D721Med (cell line): ENCODE measurements around the gene HBP1.

Source experiments
- DNase-seq: peaks from one replicate; pipeline ENCODE4 v3.0.0; 2011; ENCODE audit warnings: low spot score; ENCODE audit not compliant: insufficient read length
- FAIRE-seq: peaks from 2 replicates; lab custom pipeline; 2011; peaks lifted over from hg19 to GRCh38; lab: Jason Lieb, UNC
- TF ChIP-seq, protein P1 (sequence below): IDR thresholded peaks from 2 replicates; pipeline ENCODE4 v1.5.1; 2012; ENCODE audit warnings: mild to moderate bottlenecking, control low read depth; ENCODE audit not compliant: insufficient read depth; ENCODE audit errors: missing control alignments

Gene HBP1

DNA sequence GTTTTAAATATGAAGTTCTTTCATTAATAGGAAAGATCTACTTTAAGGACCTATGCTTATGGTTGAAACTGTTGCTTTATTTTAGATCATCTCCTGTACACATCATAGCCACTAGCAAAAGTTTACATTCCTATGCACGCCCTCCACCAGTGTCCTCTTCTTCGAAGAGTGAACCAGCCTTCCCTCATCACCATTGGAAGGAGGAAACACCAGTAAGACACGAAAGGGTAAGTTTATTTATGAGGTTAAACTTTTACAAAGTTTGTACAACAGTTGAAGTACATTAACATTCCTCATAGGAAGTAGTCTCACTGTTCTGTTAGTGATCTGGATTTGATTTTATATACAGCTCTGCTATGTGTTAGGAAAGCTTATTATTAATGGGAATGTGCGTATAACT lies 16.9 kb downstream of the HBP1 start:
- DNase-seq = no peak
- TF ChIP-seq, protein P1, sequence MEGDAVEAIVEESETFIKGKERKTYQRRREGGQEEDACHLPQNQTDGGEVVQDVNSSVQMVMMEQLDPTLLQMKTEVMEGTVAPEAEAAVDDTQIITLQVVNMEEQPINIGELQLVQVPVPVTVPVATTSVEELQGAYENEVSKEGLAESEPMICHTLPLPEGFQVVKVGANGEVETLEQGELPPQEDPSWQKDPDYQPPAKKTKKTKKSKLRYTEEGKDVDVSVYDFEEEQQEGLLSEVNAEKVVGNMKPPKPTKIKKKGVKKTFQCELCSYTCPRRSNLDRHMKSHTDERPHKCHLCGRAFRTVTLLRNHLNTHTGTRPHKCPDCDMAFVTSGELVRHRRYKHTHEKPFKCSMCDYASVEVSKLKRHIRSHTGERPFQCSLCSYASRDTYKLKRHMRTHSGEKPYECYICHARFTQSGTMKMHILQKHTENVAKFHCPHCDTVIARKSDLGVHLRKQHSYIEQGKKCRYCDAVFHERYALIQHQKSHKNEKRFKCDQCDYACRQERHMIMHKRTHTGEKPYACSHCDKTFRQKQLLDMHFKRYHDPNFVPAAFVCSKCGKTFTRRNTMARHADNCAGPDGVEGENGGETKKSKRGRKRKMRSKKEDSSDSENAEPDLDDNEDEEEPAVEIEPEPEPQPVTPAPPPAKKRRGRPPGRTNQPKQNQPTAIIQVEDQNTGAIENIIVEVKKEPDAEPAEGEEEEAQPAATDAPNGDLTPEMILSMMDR = no peak
- no peak for FAIRE-seq

DNA sequence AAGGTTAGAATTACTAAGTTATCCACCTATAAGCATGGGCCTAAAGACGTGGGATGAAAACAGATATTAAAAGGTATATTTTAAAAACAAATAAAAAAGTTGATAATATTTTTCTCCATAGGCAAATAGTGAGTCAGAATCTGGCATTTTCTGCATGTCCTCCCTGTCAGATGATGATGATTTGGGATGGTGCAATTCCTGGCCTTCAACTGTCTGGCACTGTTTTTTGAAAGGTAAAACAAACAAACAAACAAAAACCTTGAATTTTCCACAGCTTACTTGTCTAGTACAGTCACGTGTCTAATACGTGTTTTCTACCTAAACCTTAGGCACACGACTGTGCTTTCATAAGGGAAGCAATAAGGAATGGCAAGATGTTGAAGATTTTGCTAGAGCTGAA lies 17.4 kb downstream of the HBP1 start:
- FAIRE-seq (no peak), DNase-seq (no peak)
- TF ChIP-seq, protein P1 = no peak

DNA sequence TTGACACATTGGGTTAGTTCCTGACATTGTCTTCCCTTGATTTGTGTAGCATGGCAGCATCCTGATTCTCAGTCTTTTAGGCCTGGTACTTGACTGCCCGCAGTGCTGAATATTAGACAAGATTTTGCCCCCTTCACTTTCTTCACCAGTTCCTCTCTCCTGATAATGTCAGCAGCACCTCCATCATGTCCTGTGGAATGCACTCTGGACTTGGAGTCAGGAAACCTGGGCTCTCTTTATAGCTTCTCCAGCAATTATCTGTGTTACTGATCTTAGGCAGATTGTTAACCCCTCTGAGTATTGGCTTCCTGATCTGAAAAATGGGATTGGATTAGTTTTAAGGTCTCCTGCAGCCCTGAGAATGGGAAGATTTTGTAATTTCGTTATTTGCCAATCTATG lies 19.0 kb downstream of the HBP1 start:
- DNase-seq = no peak
- no peak for FAIRE-seq
- TF ChIP-seq, protein P1 = no peak

DNA sequence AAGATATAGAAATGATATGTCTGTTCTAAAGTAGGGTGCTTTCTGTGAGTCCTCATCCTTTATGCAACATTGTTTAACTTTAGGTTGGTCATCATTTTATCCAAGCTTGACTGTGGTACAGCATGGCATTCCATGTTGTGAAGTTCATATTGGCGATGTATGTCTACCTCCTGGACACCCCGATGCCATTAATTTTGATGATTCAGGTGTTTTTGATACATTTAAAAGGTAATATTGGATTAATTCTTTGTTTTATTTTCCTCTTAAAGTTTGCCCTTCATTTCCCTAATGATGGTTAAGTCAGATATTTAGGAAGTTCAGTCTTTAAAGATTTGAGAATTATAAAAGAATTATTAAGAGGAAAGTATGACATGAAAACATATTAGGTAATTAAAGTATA lies 21.3 kb downstream of the HBP1 start:
- FAIRE-seq (no peak), DNase-seq (no peak)
- TF ChIP-seq, protein P1 = no peak

DNA sequence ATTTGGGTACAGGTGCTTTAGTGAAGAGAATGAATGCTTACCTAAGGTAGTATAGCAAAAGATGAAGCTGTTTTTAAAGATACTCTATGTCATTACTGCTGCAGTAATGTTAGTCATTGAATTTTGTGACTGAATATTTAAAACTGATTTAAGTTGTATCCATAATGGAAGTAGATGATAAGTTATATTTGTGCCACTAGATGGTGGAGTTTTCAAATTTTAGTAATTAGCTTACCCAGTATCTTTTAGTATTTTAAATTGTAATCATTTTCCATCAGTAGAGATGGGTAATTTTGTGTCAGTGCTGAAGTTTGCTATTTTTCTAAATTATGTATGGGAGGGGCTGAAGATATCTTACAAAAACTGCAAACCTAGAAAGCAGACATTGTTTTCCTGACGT lies 25.2 kb downstream of the HBP1 start:
- TF ChIP-seq, protein P1 = no peak
- DNase-seq (no peak), FAIRE-seq (no peak)

DNA sequence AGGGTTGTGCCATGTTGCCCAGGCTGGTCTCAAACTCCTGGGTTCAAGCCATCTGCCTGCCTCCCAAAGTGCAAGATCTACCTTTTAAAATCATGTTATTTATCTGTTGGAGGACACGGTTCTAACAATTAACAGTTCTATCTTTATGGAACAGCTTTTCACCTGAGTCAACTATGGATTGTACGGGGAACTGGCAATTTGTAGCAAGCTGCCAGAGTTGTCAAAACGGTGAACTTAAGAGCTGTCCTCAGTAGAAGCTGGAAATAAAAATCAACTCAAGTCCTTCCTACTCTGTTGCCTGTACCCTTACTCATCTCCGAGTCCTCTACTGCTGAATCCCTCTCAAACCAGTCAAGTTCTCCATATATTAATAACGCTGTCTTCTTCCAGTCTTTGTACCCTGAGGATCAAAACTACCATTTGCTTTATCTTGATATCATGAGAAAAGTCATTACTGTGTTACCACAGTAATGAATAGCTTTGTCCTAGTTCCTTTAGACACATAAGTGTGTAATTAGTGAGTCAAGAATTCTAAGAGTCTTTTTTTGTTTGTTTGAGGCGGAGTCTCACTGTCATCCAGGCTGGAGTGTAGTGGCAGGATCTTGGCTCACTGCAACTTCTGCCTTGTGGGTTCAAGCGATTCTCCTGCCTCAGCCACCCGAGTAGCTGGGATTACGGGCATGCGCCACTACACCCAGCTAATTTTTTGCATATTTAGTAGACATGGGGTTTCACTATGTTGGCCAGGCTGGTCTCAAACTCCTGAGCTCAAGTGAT lies 28.2 kb downstream of the HBP1 start:
- FAIRE-seq (no peak), DNase-seq (no peak)
- TF ChIP-seq, protein P1 = no peak

DNA sequence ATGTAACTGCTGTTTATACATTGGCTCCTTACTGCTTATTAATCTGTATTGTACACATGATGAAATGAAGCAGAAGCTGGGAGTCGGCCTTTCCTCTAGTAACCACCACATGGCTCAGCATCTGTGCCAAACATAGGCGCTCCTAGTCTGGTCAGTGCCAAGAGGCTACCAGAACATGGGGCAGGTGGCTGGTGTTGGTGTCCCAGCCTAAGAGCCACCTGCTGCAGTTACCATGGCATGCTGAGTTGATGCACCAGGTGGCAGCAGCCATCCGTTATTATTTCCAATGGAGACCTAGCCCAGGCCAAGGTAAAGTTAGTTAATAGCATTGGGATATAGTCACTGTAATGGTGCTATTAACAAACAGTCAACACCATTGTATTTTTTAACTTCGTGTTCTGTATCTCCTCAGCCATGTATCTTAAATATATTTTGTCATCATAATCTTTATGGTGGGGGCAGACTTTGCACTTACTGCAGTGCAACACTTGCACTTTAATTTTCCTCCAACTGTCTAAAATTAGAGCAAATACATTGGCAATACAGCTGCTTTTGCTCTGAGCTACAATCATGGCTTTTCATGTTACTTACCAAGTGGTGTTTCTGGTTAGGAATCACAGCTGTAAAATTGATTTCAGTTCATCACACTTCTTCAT lies 33.1 kb downstream of the HBP1 start:
- FAIRE-seq (no peak), DNase-seq (no peak)
- TF ChIP-seq, protein P1 = peak; percentile 60
